Neural progenitor cell (in vitro differentiated cells): ENCODE data around the gene SEC14L3. TPM values are rescaled to one million over a fixed set of nuclear protein-coding genes. Genes with fewer than 3 reads are reported as not detected.

Experiments used
- DNase-seq: peaks from one replicate; pipeline ENCODE4 v3.0.0-alpha.2; 2016; ENCODE audit warnings: low spot score
- H2AFZ ChIP-seq: fragments of 200-600 bp; sonication (generic); replicated peaks from 2 replicates; pipeline ENCODE4 v1.6.1; 2016; ENCODE audit warnings: antibody characterized with exemption
- H3F3A ChIP-seq: fragments of 200-600 bp; sonication (generic); 2 replicates; pipeline ENCODE4 v1.6.1; 2016; ENCODE audit warnings: antibody characterized with exemption, low read depth
- H3K27ac ChIP-seq: fragments of 200-600 bp; sonication (generic); 2 replicates; pipeline ENCODE4 v1.5.1; 2016; ENCODE audit warnings: mild to moderate bottlenecking
- H3K27me3 ChIP-seq: fragments of 200-600 bp; sonication (generic); 2 replicates; pipeline ENCODE4 v1.6.1; 2016; ENCODE audit warnings: mild to moderate bottlenecking, moderate library complexity
- H3K36me3 ChIP-seq: fragments of 200-600 bp; sonication (generic); 2 replicates; pipeline ENCODE4 v1.5.1; 2016
- H3K4me1 ChIP-seq: fragments of 200-600 bp; sonication (generic); 2 replicates; pipeline ENCODE4 v1.6.1; 2016; ENCODE audit warnings: mixed run types
- H3K4me2 ChIP-seq: fragments of 200-600 bp; sonication (generic); 2 replicates; pipeline ENCODE4 v1.6.1; 2016
- H3K4me3 ChIP-seq: fragments of 200-600 bp; sonication (generic); 2 replicates; pipeline ENCODE4 v1.5.1; 2016
- H3K79me2 ChIP-seq: fragments of 200-600 bp; sonication (generic); 2 replicates; pipeline ENCODE4 v1.6.1; 2016; ENCODE audit warnings: low read depth
- H3K9ac ChIP-seq: fragments of 200-600 bp; sonication (generic); 2 replicates; pipeline ENCODE4 v1.6.1; 2016
- H3K9me3 ChIP-seq: fragments of 200-600 bp; sonication (generic); 2 replicates; pipeline ENCODE4 v1.5.1; 2016; ENCODE audit warnings: low read depth
- H4K20me1 ChIP-seq: fragments of 200-600 bp; sonication (generic); 2 replicates; pipeline ENCODE4 v1.6.1; 2016; ENCODE audit warnings: low read depth
- H3K27ac Mint-ChIP-seq: 3 replicates; pipeline ENCODE4 v1.8.0; 2021; ENCODE audit warnings: mixed read lengths
- H3K27me3 Mint-ChIP-seq: 2 replicates; pipeline ENCODE4 v1.8.0; 2022; ENCODE audit warnings: low read depth, mild to moderate bottlenecking, inconsistent platforms, moderate library complexity, mixed read lengths; ENCODE audit not compliant: insufficient read depth
- H3K36me3 Mint-ChIP-seq: 3 replicates; pipeline ENCODE4 v1.8.0; 2021; ENCODE audit warnings: mixed read lengths
- H3K4me1 Mint-ChIP-seq: 3 replicates; pipeline ENCODE4 v1.8.0; 2021; ENCODE audit warnings: mixed read lengths
- H3K4me3 Mint-ChIP-seq: 3 replicates; pipeline ENCODE4 v1.8.0; 2021; ENCODE audit warnings: mild to moderate bottlenecking, moderate library complexity, mixed read lengths
- H3K9me3 Mint-ChIP-seq: 3 replicates; pipeline ENCODE4 v1.8.0; 2020; ENCODE audit warnings: mixed read lengths
- EZH2 ChIP-seq: fragments of 200-600 bp; sonication (generic); IDR thresholded peaks from 2 replicates; pipeline ENCODE4 v1.6.1; 2017; ENCODE audit warnings: antibody characterized with exemption, mild to moderate bottlenecking, moderate library complexity
- EZH2phosphoT487 ChIP-seq: fragments of 200-600 bp; sonication (generic); IDR thresholded peaks from 2 replicates; pipeline ENCODE4 v1.6.1; 2017; ENCODE audit warnings: antibody characterized with exemption
- total RNA-seq: library from RNA; depleted of rRNA; stranded (reverse); fragments of >200 nt; gene quantifications from 2 replicates; pipeline ENCODE4 v1.2.3, GENCODE V29; 2015; ENCODE audit warnings: low replicate concordance
- TF ChIP-seq, protein P1 (sequence below): fragments of 200-600 bp; sonication (generic); IDR thresholded peaks from 2 replicates; pipeline ENCODE4 v1.5.1; 2017; ENCODE audit warnings: antibody characterized with exemption, mild to moderate bottlenecking

Gene SEC14L3
- total RNA-seq, 1 donor from 2014 or later: not detected

DNA sequence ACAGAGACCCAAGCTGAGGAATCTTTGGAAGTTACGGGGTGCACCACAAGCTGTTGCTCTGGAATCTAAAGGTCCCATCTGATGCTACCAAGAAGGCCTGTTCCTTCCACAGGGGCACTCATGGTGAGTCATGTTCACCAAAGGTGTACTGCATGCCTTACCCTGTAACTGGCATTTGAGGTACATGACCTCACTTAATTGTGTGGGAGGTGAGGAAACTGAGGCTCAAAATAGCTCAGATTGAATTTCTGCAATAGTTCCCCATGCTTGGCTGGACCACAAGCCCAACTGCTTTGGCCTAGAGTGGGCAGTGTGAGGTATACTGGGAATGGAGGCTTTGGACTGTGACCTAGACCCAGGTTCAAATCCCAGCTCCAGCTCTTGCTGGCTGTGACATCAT lies 38.0 kb downstream of the SEC14L3 start:
- TF ChIP-seq EZH2 (no peak), EZH2phosphoT487 (no peak)
- TF ChIP-seq, protein P1, sequence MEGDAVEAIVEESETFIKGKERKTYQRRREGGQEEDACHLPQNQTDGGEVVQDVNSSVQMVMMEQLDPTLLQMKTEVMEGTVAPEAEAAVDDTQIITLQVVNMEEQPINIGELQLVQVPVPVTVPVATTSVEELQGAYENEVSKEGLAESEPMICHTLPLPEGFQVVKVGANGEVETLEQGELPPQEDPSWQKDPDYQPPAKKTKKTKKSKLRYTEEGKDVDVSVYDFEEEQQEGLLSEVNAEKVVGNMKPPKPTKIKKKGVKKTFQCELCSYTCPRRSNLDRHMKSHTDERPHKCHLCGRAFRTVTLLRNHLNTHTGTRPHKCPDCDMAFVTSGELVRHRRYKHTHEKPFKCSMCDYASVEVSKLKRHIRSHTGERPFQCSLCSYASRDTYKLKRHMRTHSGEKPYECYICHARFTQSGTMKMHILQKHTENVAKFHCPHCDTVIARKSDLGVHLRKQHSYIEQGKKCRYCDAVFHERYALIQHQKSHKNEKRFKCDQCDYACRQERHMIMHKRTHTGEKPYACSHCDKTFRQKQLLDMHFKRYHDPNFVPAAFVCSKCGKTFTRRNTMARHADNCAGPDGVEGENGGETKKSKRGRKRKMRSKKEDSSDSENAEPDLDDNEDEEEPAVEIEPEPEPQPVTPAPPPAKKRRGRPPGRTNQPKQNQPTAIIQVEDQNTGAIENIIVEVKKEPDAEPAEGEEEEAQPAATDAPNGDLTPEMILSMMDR: no peak
- Histone ChIP-seq H3K4me1 (no peaks in the 10 kb centered on the region), H3K9me3 (no peaks in the 10 kb centered on the region), H3K79me2 (no peaks in the 10 kb centered on the region), H3K27ac (no peak overlapping the region), H3K4me2 (no peak overlapping the region), H3K4me3 (no peak overlapping the region), H3K27me3 (no peaks in the 10 kb centered on the region), H2AFZ (no peak overlapping the region), H3K9ac (no peak overlapping the region), H4K20me1 (no peaks in the 10 kb centered on the region), H3F3A (no peaks in the 10 kb centered on the region), H3K36me3 (no peaks in the 10 kb centered on the region)
- H3K4me3 Mint-ChIP-seq: no peak overlapping the region
- peaks cover 2% of the 10 kb centered on the region for H3K36me3 Mint-ChIP-seq
- H3K27ac Mint-ChIP-seq: no peak overlapping the region
- H3K9me3 Mint-ChIP-seq: no peaks in the 10 kb centered on the region
- H3K4me1 Mint-ChIP-seq: peaks cover 8% of the 10 kb centered on the region
- no peaks in the 10 kb centered on the region for H3K27me3 Mint-ChIP-seq
- no peak for DNase-seq

GRCh38 chr22:30433227-30433626 lies 38.6 kb downstream of the SEC14L3 start:
- Histone ChIP-seq H3K4me3 (no peak overlapping the region), H3K27me3 (no peaks in the 10 kb centered on the region), H3K27ac (no peak overlapping the region), H3K9me3 (no peaks in the 10 kb centered on the region), H3K4me1 (no peaks in the 10 kb centered on the region), H3K4me2 (no peak overlapping the region), H4K20me1 (no peaks in the 10 kb centered on the region), H3K79me2 (no peaks in the 10 kb centered on the region), H3K36me3 (no peaks in the 10 kb centered on the region), H2AFZ (no peak overlapping the region), H3F3A (no peaks in the 10 kb centered on the region), H3K9ac (no peak overlapping the region)
- Mint-ChIP-seq H3K27ac (no peak overlapping the region), H3K4me1 (peaks cover 8% of the 10 kb centered on the region), H3K27me3 (no peaks in the 10 kb centered on the region), H3K36me3 (peaks cover 2% of the 10 kb centered on the region), H3K9me3 (no peaks in the 10 kb centered on the region), H3K4me3 (no peak overlapping the region)
- DNase-seq: no peak
- TF ChIP-seq, protein P1: no peak
- TF ChIP-seq EZH2 (no peak), EZH2phosphoT487 (no peak)

GRCh38 chr22:30432520-30432919 lies 39.3 kb downstream of the SEC14L3 start:
- H3F3A ChIP-seq: no peaks in the 10 kb centered on the region
- H3K79me2 ChIP-seq: no peaks in the 10 kb centered on the region
- no peak overlapping the region for H3K9ac ChIP-seq
- H3K4me2 ChIP-seq: no peak overlapping the region
- H3K27ac Mint-ChIP-seq: no peak overlapping the region
- no peaks in the 10 kb centered on the region for H3K36me3 ChIP-seq
- no peaks in the 10 kb centered on the region for H3K27me3 Mint-ChIP-seq
- no peak overlapping the region for H3K4me3 Mint-ChIP-seq
- H3K27me3 ChIP-seq: no peaks in the 10 kb centered on the region
- peaks cover 8% of the 10 kb centered on the region for H3K4me1 Mint-ChIP-seq
- H4K20me1 ChIP-seq: peaks cover 1% of the 10 kb centered on the region
- H3K9me3 Mint-ChIP-seq: no peaks in the 10 kb centered on the region
- no peaks in the 10 kb centered on the region for H3K4me1 ChIP-seq
- no peak overlapping the region for H2AFZ ChIP-seq
- no peak overlapping the region for H3K27ac ChIP-seq
- DNase-seq: no peak
- H3K4me3 ChIP-seq: no peak overlapping the region
- H3K9me3 ChIP-seq: no peaks in the 10 kb centered on the region
- peaks cover 5% of the 10 kb centered on the region for H3K36me3 Mint-ChIP-seq
- TF ChIP-seq EZH2: no peak
- TF ChIP-seq, protein P1: no peak
- TF ChIP-seq EZH2phosphoT487: no peak

DNA sequence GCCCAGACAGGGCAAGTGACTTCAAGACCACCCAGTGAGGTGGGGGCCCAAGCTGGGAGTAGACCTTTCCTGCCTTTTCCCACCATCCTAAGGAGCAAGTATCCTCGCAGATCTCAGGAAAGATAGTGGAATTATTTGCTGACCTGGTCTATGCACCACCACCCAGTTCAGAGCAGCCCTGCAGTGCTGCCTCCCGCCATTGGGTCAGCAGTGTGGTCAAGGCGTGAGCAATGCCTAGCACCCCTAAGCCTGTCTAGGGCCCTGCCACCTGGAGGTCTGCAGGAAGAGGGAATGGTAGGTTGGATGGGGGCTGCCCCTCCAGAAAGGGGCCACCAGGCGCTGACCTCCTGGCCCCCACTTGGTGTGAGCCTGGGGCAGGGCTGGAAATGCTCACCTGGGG lies 39.7 kb downstream of the SEC14L3 start:
- H3K4me3 ChIP-seq: no peak overlapping the region
- no peaks in the 10 kb centered on the region for H3K27me3 Mint-ChIP-seq
- H3K36me3 Mint-ChIP-seq: peaks cover 8% of the 10 kb centered on the region
- H3K9ac ChIP-seq: no peak overlapping the region
- H3K9me3 Mint-ChIP-seq: no peaks in the 10 kb centered on the region
- H3K27ac Mint-ChIP-seq: no peak overlapping the region
- no peaks in the 10 kb centered on the region for H3K36me3 ChIP-seq
- H2AFZ ChIP-seq: no peak overlapping the region
- TF ChIP-seq EZH2: no peak
- no peak for DNase-seq
- no peaks in the 10 kb centered on the region for H3F3A ChIP-seq
- no peak overlapping the region for H3K27ac ChIP-seq
- no peaks in the 10 kb centered on the region for H3K79me2 ChIP-seq
- H3K9me3 ChIP-seq: no peaks in the 10 kb centered on the region
- no peak overlapping the region for H3K4me3 Mint-ChIP-seq
- no peaks in the 10 kb centered on the region for H3K27me3 ChIP-seq
- no peak overlapping the region for H3K4me2 ChIP-seq
- H3K4me1 ChIP-seq: no peaks in the 10 kb centered on the region
- H4K20me1 ChIP-seq: peaks cover 5% of the 10 kb centered on the region
- H3K4me1 Mint-ChIP-seq: peaks cover 8% of the 10 kb centered on the region
